SK-N-SH treated with all-trans-retinoic acid at 6 μM for 48 hours (cell line): ENCODE data around the gene TSPAN9.

ENCODE experiments used
- ATAC-seq: fragments of 200-7000 bp; cut with Tn5 transposase; 3 replicates; pipeline ENCODE4 v1.9.1; 2020; ENCODE audit warnings: mild to moderate bottlenecking, moderate library complexity
- ARNTL ChIP-seq: fragments of 450-650 bp; formaldehyde crosslinking; IDR thresholded peaks from 2 replicates; pipeline ENCODE4 v1.5.0; 2020; ENCODE audit warnings: low read depth, mild to moderate bottlenecking, moderate library complexity, borderline replicate concordance
- BACH2 ChIP-seq: fragments of 250-450 bp; sonication (Bioruptor Pico); IDR thresholded peaks from 2 replicates; pipeline ENCODE4 v1.9.0; 2021; ENCODE audit warnings: mild to moderate bottlenecking, borderline replicate concordance
- CREB5 ChIP-seq: fragments of 250-450 bp; sonication (Bioruptor Pico); IDR thresholded peaks from 2 replicates; pipeline ENCODE4 v1.5.1; 2020; ENCODE audit warnings: low read depth, mild to moderate bottlenecking, moderate library complexity
- CSDC2 ChIP-seq: fragments of 250-450 bp; sonication (Bioruptor Pico); IDR thresholded peaks from 2 replicates; pipeline ENCODE4 v1.5.0; 2020; ENCODE audit warnings: mild to moderate bottlenecking, moderate library complexity
- ESRRG ChIP-seq: fragments of 250-450 bp; sonication (Bioruptor Pico); IDR thresholded peaks from 2 replicates; pipeline ENCODE4 v1.6.1; 2021; ENCODE audit warnings: mild to moderate bottlenecking
- GLIS3 ChIP-seq: fragments of 250-450 bp; sonication (Bioruptor Pico); IDR thresholded peaks from 2 replicates; pipeline ENCODE4 v1.5.0; 2020; ENCODE audit warnings: mild to moderate bottlenecking, moderate library complexity
- ISL1 ChIP-seq: fragments of 250-450 bp; sonication (Bioruptor Pico); IDR thresholded peaks from 2 replicates; pipeline ENCODE4 v2.1.2; 2022; ENCODE audit warnings: mild to moderate bottlenecking, moderate library complexity
- POU6F1 ChIP-seq: fragments of 250-450 bp; sonication (Bioruptor Pico); IDR thresholded peaks from 2 replicates; pipeline ENCODE4 v1.8.0; 2021; ENCODE audit warnings: low read depth, mild to moderate bottlenecking, moderate library complexity, borderline replicate concordance
- PPARA ChIP-seq: fragments of 250-450 bp; sonication (Bioruptor Pico); IDR thresholded peaks from 2 replicates; pipeline ENCODE4 v1.5.0; 2020; ENCODE audit warnings: mild to moderate bottlenecking, borderline replicate concordance
- RARB ChIP-seq: fragments of 250-450 bp; sonication (Bioruptor Pico); IDR thresholded peaks from 2 replicates; pipeline ENCODE4 v1.8.0; 2021; ENCODE audit warnings: mild to moderate bottlenecking, moderate library complexity
- SNAI2 ChIP-seq: fragments of 250-450 bp; sonication (Bioruptor Pico); IDR thresholded peaks from 2 replicates; pipeline ENCODE4 v1.5.0; 2020; ENCODE audit warnings: mild to moderate bottlenecking, moderate library complexity
- TOX ChIP-seq: fragments of 250-450 bp; sonication (Bioruptor Pico); IDR thresholded peaks from 2 replicates; pipeline ENCODE4 v1.8.0; 2021; ENCODE audit warnings: mild to moderate bottlenecking, moderate library complexity, borderline replicate concordance
- TSHZ2 ChIP-seq: fragments of 250-450 bp; sonication (Bioruptor Pico); IDR thresholded peaks from 2 replicates; pipeline ENCODE4 v1.5.0; 2020; ENCODE audit warnings: mild to moderate bottlenecking, moderate library complexity
- ZFP3 ChIP-seq: fragments of 250-450 bp; sonication (Bioruptor Pico); IDR thresholded peaks from 2 replicates; pipeline ENCODE4 v1.5.0; 2020; ENCODE audit warnings: mild to moderate bottlenecking, moderate library complexity
- ZNF565 ChIP-seq: fragments of 450-650 bp; formaldehyde crosslinking; conservative IDR thresholded peaks from 2 replicates; pipeline ENCODE4 v1.5.0; 2020; ENCODE audit warnings: low read depth, mild to moderate bottlenecking, moderate library complexity
- ZNF70 ChIP-seq: fragments of 450-650 bp; formaldehyde crosslinking; IDR thresholded peaks from 2 replicates; pipeline ENCODE4 v1.5.0; 2020; ENCODE audit warnings: mild to moderate bottlenecking, moderate library complexity
- TF ChIP-seq, protein P1 (sequence below): fragments of 250-450 bp; sonication (Bioruptor Pico); IDR thresholded peaks from 2 replicates; pipeline ENCODE4 v1.5.1; 2021; ENCODE audit warnings: mild to moderate bottlenecking, moderate library complexity

TSPAN9 gene

DNA sequence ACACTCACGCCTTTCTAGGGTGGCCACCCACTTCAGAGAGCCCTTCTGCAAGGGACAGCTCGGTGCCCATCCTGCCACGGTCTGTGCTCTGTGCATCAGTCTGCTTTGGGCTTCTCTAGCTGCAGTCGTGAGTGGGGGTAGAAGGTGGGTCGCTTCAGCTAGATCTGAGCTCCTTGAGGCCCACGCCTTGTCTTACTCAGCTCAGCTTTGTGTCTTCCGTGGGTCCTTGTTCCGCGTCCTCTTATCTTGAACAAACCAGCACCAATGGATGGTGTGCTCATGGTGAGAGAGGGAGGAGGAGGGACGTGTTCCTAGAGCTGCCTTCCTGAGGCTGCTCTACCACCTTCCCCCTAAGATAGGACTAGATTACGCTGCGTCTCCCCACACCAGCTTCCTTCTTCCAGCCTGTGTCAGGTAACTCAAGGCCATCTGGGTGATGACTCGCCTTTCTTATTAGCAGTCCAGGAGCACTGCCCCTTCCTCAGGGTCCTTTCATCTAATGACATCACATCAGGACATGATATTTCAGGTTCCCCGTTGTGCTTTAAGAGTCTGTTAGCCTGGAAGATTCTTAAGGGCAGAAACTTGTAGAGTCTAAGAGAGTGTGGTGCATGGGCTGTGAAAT is 118.8 kb downstream of the TSPAN9 start (continued):
- no peak for TF ChIP-seq TSHZ2 (CRISPR knock-in tag)
- TF ChIP-seq CSDC2 (CRISPR knock-in tag), result no peak
- no peak for TF ChIP-seq BACH2 (CRISPR knock-in tag)
- TF ChIP-seq, protein P1, sequence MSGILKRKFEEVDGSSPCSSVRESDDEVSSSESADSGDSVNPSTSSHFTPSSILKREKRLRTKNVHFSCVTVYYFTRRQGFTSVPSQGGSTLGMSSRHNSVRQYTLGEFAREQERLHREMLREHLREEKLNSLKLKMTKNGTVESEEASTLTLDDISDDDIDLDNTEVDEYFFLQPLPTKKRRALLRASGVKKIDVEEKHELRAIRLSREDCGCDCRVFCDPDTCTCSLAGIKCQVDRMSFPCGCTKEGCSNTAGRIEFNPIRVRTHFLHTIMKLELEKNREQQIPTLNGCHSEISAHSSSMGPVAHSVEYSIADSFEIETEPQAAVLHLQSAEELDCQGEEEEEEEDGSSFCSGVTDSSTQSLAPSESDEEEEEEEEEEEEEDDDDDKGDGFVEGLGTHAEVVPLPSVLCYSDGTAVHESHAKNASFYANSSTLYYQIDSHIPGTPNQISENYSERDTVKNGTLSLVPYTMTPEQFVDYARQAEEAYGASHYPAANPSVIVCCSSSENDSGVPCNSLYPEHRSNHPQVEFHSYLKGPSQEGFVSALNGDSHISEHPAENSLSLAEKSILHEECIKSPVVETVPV (CRISPR knock-in tag), result no peak
- TF ChIP-seq, all 23 proteins: peak for 0

GRCh38 chr12:3196488-3196887 is 119.3 kb downstream of the TSPAN9 start:
- no peak for TF ChIP-seq ISL1
- no peak for TF ChIP-seq POU6F1 (CRISPR knock-in tag)
- TF ChIP-seq, protein P1 (CRISPR knock-in tag), result no peak
- TF ChIP-seq PPARA (CRISPR knock-in tag), result no peak
- TF ChIP-seq, all 23 proteins: peak for 0
- no peak for ATAC-seq

- no peak for ATAC-seq
- TF ChIP-seq BACH2 (CRISPR knock-in tag), result no peak
- no peak for TF ChIP-seq ESRRG
- TF ChIP-seq GLIS3 (CRISPR knock-in tag), result no peak
- TF ChIP-seq PPARA (CRISPR knock-in tag), result no peak
- TF ChIP-seq CSDC2 (CRISPR knock-in tag), result no peak
- no peak for TF ChIP-seq SNAI2 (CRISPR knock-in tag)
- no peak for TF ChIP-seq CREB5 (CRISPR knock-in tag)
- no peak for TF ChIP-seq ZNF70
- TF ChIP-seq TSHZ2 (CRISPR knock-in tag), result no peak
- TF ChIP-seq RARB (CRISPR knock-in tag), result no peak
- no peak for TF ChIP-seq ARNTL
- TF ChIP-seq TOX, result no peak
- TF ChIP-seq ZFP3 (CRISPR knock-in tag), result no peak
- TF ChIP-seq POU6F1 (CRISPR knock-in tag), result no peak
- TF ChIP-seq, protein P1 (CRISPR knock-in tag), result no peak
- no peak for TF ChIP-seq ZNF565 (CRISPR knock-in tag)
Measured at GRCh38 chr12:3197131-3197818, 120.1 kb downstream of the TSPAN9 start.
